ENCODE data around the gene IL15RA.

Gene IL15RA

GRCh38 chr10:5973069-5973468 lies 4.3 kb downstream of the IL15RA start:
- H3K27ac ChIP-seq (ENCODE audit: low read length, poor library complexity, severe bottlenecking) = no peak overlapping the region
- no peak overlapping the region for H3K4me2 ChIP-seq (ENCODE audit: low read length, poor library complexity, severe bottlenecking)
- no peaks in the 10 kb centered on the region for H3K9me3 ChIP-seq (ENCODE audit: control insufficient read depth, low read length)
- H3K36me3 ChIP-seq (ENCODE audit: control insufficient read depth in 1 of 2, insufficient read depth in 2 of 2, low read depth in 1 of 2, low read length in 2 of 2) = no peaks in the 10 kb centered on the region
- no peak overlapping the region for H2BK5ac ChIP-seq (ENCODE audit: low read depth, low read length, poor library complexity, severe bottlenecking)
- H4K91ac ChIP-seq (ENCODE audit: low read length) = no peak overlapping the region
- H2AK5ac ChIP-seq (ENCODE audit: low read length, severe bottlenecking) = no peak overlapping the region
- no peak for DNase-seq
- no peak overlapping the region for H3K14ac ChIP-seq (ENCODE audit: low read length in 2 of 2)
- no peak overlapping the region for H3K23ac ChIP-seq (ENCODE audit: low read length in 2 of 2)
- H2AFZ ChIP-seq (ENCODE audit: low read depth, low read length) = no peak overlapping the region
- H3K9ac ChIP-seq (ENCODE audit: low read length) = no peak overlapping the region
- peaks cover 12% of the 10 kb centered on the region for H3K4me1 ChIP-seq (ENCODE audit: control insufficient read depth, insufficient read depth, low read depth, low read length)
- peaks cover 0 to 1% of the 10 kb centered on the region in 2 experiments for H3K27me3 ChIP-seq (ENCODE audit: control insufficient read depth in 1 of 2, insufficient read depth in 1 of 2, low read length in 2 of 2)
- no peak overlapping the region for H3K4me3 ChIP-seq (ENCODE audit: insufficient read depth in 1 of 2, low read depth in 1 of 2, low read length in 2 of 2)
- no peak overlapping the region for H2BK12ac ChIP-seq (ENCODE audit: low read length in 2 of 2)
- H3K4ac ChIP-seq (ENCODE audit: low read depth in 1 of 2, low read length in 2 of 2) = no peak overlapping the region
- no peak overlapping the region for H3K18ac ChIP-seq (ENCODE audit: low read depth in 1 of 2, low read length in 2 of 2)
- H2BK120ac ChIP-seq (ENCODE audit: low read depth, low read length) = no peak overlapping the region
- H2BK15ac ChIP-seq (ENCODE audit: low read depth, poor library complexity, severe bottlenecking) = no peak overlapping the region
- WGBS = 65% methylated on average over 3 of the region's 4 CpGs
- H3K79me1 ChIP-seq (replicated peaks; ENCODE audit: low read length, poor library complexity, severe bottlenecking) = no peaks in the 10 kb centered on the region
- H4K8ac ChIP-seq (ENCODE audit: low read length) = no peak overlapping the region

- H2BK5ac ChIP-seq (ENCODE audit: low read depth, low read length, poor library complexity, severe bottlenecking) = no peak overlapping the region
- H3K27ac ChIP-seq (ENCODE audit: low read length, poor library complexity, severe bottlenecking) = no peak overlapping the region
- H2AFZ ChIP-seq (ENCODE audit: low read depth, low read length) = no peak overlapping the region
- peak overlapping the region in 1 of 2 experiments; percentile 45 for H3K4me3 ChIP-seq (ENCODE audit: insufficient read depth in 1 of 2, low read depth in 1 of 2, low read length in 2 of 2)
- no peak overlapping the region for H3K4ac ChIP-seq (ENCODE audit: low read depth in 1 of 2, low read length in 2 of 2)
- H3K27me3 ChIP-seq (ENCODE audit: control insufficient read depth in 1 of 2, insufficient read depth in 1 of 2, low read length in 2 of 2) = no peaks in the 10 kb centered on the region
- H3K4me1 ChIP-seq (ENCODE audit: control insufficient read depth, insufficient read depth, low read depth, low read length) = peaks cover 6% of the 10 kb centered on the region
- H3K36me3 ChIP-seq (ENCODE audit: control insufficient read depth in 1 of 2, insufficient read depth in 2 of 2, low read depth in 1 of 2, low read length in 2 of 2) = no peaks in the 10 kb centered on the region
- no peak overlapping the region for H3K23ac ChIP-seq (ENCODE audit: low read length in 2 of 2)
- H3K14ac ChIP-seq (ENCODE audit: low read length in 2 of 2) = no peak overlapping the region
- H2BK12ac ChIP-seq (ENCODE audit: low read length in 2 of 2) = no peak overlapping the region
- no peaks in the 10 kb centered on the region for H3K9me3 ChIP-seq (ENCODE audit: control insufficient read depth, low read length)
- no peak overlapping the region for H2AK5ac ChIP-seq (ENCODE audit: low read length, severe bottlenecking)
- no peak overlapping the region for H3K18ac ChIP-seq (ENCODE audit: low read depth in 1 of 2, low read length in 2 of 2)
- 96% methylated on average over 3 of the region's 4 CpGs for WGBS
- H3K4me2 ChIP-seq (ENCODE audit: low read length, poor library complexity, severe bottlenecking) = no peak overlapping the region
- no peak overlapping the region for H4K91ac ChIP-seq (ENCODE audit: low read length)
- no peak overlapping the region for H2BK120ac ChIP-seq (ENCODE audit: low read depth, low read length)
- H4K8ac ChIP-seq (ENCODE audit: low read length) = no peak overlapping the region
- no peak overlapping the region for H2BK15ac ChIP-seq (ENCODE audit: low read depth, poor library complexity, severe bottlenecking)
- no peak for DNase-seq
- no peak overlapping the region for H3K9ac ChIP-seq (ENCODE audit: low read length)
- H3K79me1 ChIP-seq (replicated peaks; ENCODE audit: low read length, poor library complexity, severe bottlenecking) = no peaks in the 10 kb centered on the region
Observed at GRCh38 chr10:5971886-5972285, 5.5 kb downstream of the IL15RA start.

GRCh38 chr10:5971315-5971832 lies 6.0 kb downstream of the IL15RA start:
- no peak overlapping the region for H2BK15ac ChIP-seq (ENCODE audit: low read depth, poor library complexity, severe bottlenecking)
- no peak overlapping the region for H4K91ac ChIP-seq (ENCODE audit: low read length)
- peak overlapping the region in 1 of 2 experiments; percentile 45 for H3K4me3 ChIP-seq (ENCODE audit: insufficient read depth in 1 of 2, low read depth in 1 of 2, low read length in 2 of 2)
- H2BK5ac ChIP-seq (ENCODE audit: low read depth, low read length, poor library complexity, severe bottlenecking) = no peak overlapping the region
- H3K23ac ChIP-seq (ENCODE audit: low read length in 2 of 2) = no peak overlapping the region
- H2BK12ac ChIP-seq (ENCODE audit: low read length in 2 of 2) = no peak overlapping the region
- no peak overlapping the region for H3K4ac ChIP-seq (ENCODE audit: low read depth in 1 of 2, low read length in 2 of 2)
- no peaks in the 10 kb centered on the region for H3K27me3 ChIP-seq (ENCODE audit: control insufficient read depth in 1 of 2, insufficient read depth in 1 of 2, low read length in 2 of 2)
- no peak overlapping the region for H3K14ac ChIP-seq (ENCODE audit: low read length in 2 of 2)
- WGBS = 81% methylated on average over 8 of the region's 8 CpGs
- H2AFZ ChIP-seq (ENCODE audit: low read depth, low read length) = no peak overlapping the region
- H3K4me1 ChIP-seq (ENCODE audit: control insufficient read depth, insufficient read depth, low read depth, low read length) = peaks cover 3% of the 10 kb centered on the region
- H2AK5ac ChIP-seq (ENCODE audit: low read length, severe bottlenecking) = no peak overlapping the region
- no peaks in the 10 kb centered on the region for H3K36me3 ChIP-seq (ENCODE audit: control insufficient read depth in 1 of 2, insufficient read depth in 2 of 2, low read depth in 1 of 2, low read length in 2 of 2)
- DNase-seq = peak; percentile 29
- no peak overlapping the region for H3K27ac ChIP-seq (ENCODE audit: low read length, poor library complexity, severe bottlenecking)
- H3K4me2 ChIP-seq (ENCODE audit: low read length, poor library complexity, severe bottlenecking) = no peak overlapping the region
- no peak overlapping the region for H4K8ac ChIP-seq (ENCODE audit: low read length)
- H3K79me1 ChIP-seq (replicated peaks; ENCODE audit: low read length, poor library complexity, severe bottlenecking) = no peaks in the 10 kb centered on the region
- H2BK120ac ChIP-seq (ENCODE audit: low read depth, low read length) = no peak overlapping the region
- H3K9me3 ChIP-seq (ENCODE audit: control insufficient read depth, low read length) = no peaks in the 10 kb centered on the region
- H3K18ac ChIP-seq (ENCODE audit: low read depth in 1 of 2, low read length in 2 of 2) = no peak overlapping the region
- H3K9ac ChIP-seq (ENCODE audit: low read length) = no peak overlapping the region

- 91% methylated on average over 3 of the region's 3 CpGs for WGBS
- Histone ChIP-seq H4K8ac (ENCODE audit: low read length) (no peak overlapping the region), H2BK15ac (ENCODE audit: low read depth, poor library complexity, severe bottlenecking) (no peak overlapping the region), H3K4me1 (ENCODE audit: control insufficient read depth, insufficient read depth, low read depth, low read length) (peaks cover under 1% of the 10 kb centered on the region), H3K14ac (ENCODE audit: low read length in 2 of 2) (no peak overlapping the region), H2BK12ac (ENCODE audit: low read length in 2 of 2) (no peak overlapping the region), H2AFZ (ENCODE audit: low read depth, low read length) (no peak overlapping the region), H3K27me3 (ENCODE audit: control insufficient read depth in 1 of 2, insufficient read depth in 1 of 2, low read length in 2 of 2) (no peaks in the 10 kb centered on the region), H3K4me3 (ENCODE audit: insufficient read depth in 1 of 2, low read depth in 1 of 2, low read length in 2 of 2) (no peak overlapping the region), H4K91ac (ENCODE audit: low read length) (no peak overlapping the region), H2BK5ac (ENCODE audit: low read depth, low read length, poor library complexity, severe bottlenecking) (no peak overlapping the region), H3K27ac (ENCODE audit: low read length, poor library complexity, severe bottlenecking) (no peak overlapping the region), H2BK120ac (ENCODE audit: low read depth, low read length) (no peak overlapping the region), H3K79me1 (replicated peaks; ENCODE audit: low read length, poor library complexity, severe bottlenecking) (no peaks in the 10 kb centered on the region), H2AK5ac (ENCODE audit: low read length, severe bottlenecking) (no peak overlapping the region), H3K4me2 (ENCODE audit: low read length, poor library complexity, severe bottlenecking) (no peak overlapping the region), H3K36me3 (ENCODE audit: control insufficient read depth in 1 of 2, insufficient read depth in 2 of 2, low read depth in 1 of 2, low read length in 2 of 2) (no peaks in the 10 kb centered on the region), H3K23ac (ENCODE audit: low read length in 2 of 2) (no peak overlapping the region), H3K18ac (ENCODE audit: low read depth in 1 of 2, low read length in 2 of 2) (no peak overlapping the region), H3K9me3 (ENCODE audit: control insufficient read depth, low read length) (no peaks in the 10 kb centered on the region), H3K4ac (ENCODE audit: low read depth in 1 of 2, low read length in 2 of 2) (no peak overlapping the region), H3K9ac (ENCODE audit: low read length) (no peak overlapping the region)
- DNase-seq = no peak
Observed at GRCh38 chr10:5970527-5970926, 6.8 kb downstream of the IL15RA start.

All from mesenchymal stem cell (in vitro differentiated cells and primary cell).